Lower lobe of right lung (tissue), 2 donors: ENCODE measurements around the gene AP5Z1. TPM values are rescaled to one million over a fixed set of nuclear protein-coding genes. Genes with fewer than 3 reads are reported as not detected.
A peak's percentile ranks its signal among the peaks of the same experiment; 100 is the strongest.

ENCODE experiments used
- ATAC-seq, 2 donors: fragments of 200-7000 bp; cut with Tn5 transposase; one replicate each; pipeline ENCODE4 v1.9.1; 2020 to 2022; ENCODE audit warnings: mild to moderate bottlenecking in 2 of 2, moderate library complexity in 2 of 2
- DNase-seq: peaks from one replicate; pipeline ENCODE4 v3.0.0-alpha.2; 2020
- H3K27ac ChIP-seq: fragments of 200-600 bp; one replicate; pipeline ENCODE4 v1.8.0; 2022
- H3K27me3 ChIP-seq: fragments of 200-600 bp; one replicate; pipeline ENCODE4 v1.8.0; 2022; ENCODE audit warnings: low read depth
- H3K36me3 ChIP-seq: fragments of 200-600 bp; one replicate; pipeline ENCODE4 v1.8.0; 2022; ENCODE audit warnings: mild to moderate bottlenecking
- H3K4me1 ChIP-seq: fragments of 200-600 bp; one replicate; pipeline ENCODE4 v1.8.0; 2022
- H3K4me3 ChIP-seq: fragments of 200-600 bp; one replicate; pipeline ENCODE4 v1.8.0; 2022; ENCODE audit warnings: mild to moderate bottlenecking
- H3K9me3 ChIP-seq: fragments of 200-600 bp; one replicate; pipeline ENCODE4 v1.8.0; 2022
- intact Hi-C: fragments of 100-400 bp; cut with DNase I; formaldehyde crosslinking; loops from one replicate; pipeline ENCODE4 v1.11.0; 2022
- total RNA-seq: library from RNA; stranded (reverse); fragmentation: NEBNext Ultra II Directional; extraction: Animal tissue kit (Norgen Biotek cat#: 25700); gene quantifications from one replicate; pipeline ENCODE4 v1.2.1, GENCODE V29; 2021
- TF ChIP-seq, protein P1 (sequence below): fragments of 200-600 bp; IDR thresholded peaks from one replicate; pipeline ENCODE4 v1.8.0; 2022; ENCODE audit warnings: antibody characterized with exemption, mild to moderate bottlenecking
- donor health status: DM: no; HTN: yes; CAD: no; lungs with severe emphysema.

The AP5Z1 gene
- total RNA-seq, 1 donor from 2014 or later = 50.4 TPM

- Histone ChIP-seq H3K4me3 (no peak overlapping the region), H3K27ac (peak overlapping the region; percentile 96), H3K4me1 (peaks cover 70% of the 10 kb centered on the region), H3K27me3 (no peaks in the 10 kb centered on the region), H3K9me3 (no peaks in the 10 kb centered on the region), H3K36me3 (peaks cover 28% of the 10 kb centered on the region)
- intact Hi-C loops = no loop called here
- ATAC-seq (no peak), DNase-seq (no peak)
- TF ChIP-seq, protein P1, sequence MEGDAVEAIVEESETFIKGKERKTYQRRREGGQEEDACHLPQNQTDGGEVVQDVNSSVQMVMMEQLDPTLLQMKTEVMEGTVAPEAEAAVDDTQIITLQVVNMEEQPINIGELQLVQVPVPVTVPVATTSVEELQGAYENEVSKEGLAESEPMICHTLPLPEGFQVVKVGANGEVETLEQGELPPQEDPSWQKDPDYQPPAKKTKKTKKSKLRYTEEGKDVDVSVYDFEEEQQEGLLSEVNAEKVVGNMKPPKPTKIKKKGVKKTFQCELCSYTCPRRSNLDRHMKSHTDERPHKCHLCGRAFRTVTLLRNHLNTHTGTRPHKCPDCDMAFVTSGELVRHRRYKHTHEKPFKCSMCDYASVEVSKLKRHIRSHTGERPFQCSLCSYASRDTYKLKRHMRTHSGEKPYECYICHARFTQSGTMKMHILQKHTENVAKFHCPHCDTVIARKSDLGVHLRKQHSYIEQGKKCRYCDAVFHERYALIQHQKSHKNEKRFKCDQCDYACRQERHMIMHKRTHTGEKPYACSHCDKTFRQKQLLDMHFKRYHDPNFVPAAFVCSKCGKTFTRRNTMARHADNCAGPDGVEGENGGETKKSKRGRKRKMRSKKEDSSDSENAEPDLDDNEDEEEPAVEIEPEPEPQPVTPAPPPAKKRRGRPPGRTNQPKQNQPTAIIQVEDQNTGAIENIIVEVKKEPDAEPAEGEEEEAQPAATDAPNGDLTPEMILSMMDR = no peak
These were observed 32.6 kb upstream of the AP5Z1 start for GRCh38 chr7:4742852-4743251.

- Histone ChIP-seq H3K36me3 (peaks cover 40% of the 10 kb centered on the region), H3K27me3 (no peaks in the 10 kb centered on the region), H3K9me3 (no peaks in the 10 kb centered on the region), H3K4me3 (peak overlapping the region; percentile 34), H3K4me1 (peaks cover 68% of the 10 kb centered on the region), H3K27ac (peak overlapping the region; percentile 96)
- TF ChIP-seq, protein P1 = no peak
- intact Hi-C loops = no loop called here
- DNase-seq = peak; percentile 99
- ATAC-seq = peak; percentile 96
These were observed 30.8 kb upstream of the AP5Z1 start for GRCh38 chr7:4744391-4745264.

DNA sequence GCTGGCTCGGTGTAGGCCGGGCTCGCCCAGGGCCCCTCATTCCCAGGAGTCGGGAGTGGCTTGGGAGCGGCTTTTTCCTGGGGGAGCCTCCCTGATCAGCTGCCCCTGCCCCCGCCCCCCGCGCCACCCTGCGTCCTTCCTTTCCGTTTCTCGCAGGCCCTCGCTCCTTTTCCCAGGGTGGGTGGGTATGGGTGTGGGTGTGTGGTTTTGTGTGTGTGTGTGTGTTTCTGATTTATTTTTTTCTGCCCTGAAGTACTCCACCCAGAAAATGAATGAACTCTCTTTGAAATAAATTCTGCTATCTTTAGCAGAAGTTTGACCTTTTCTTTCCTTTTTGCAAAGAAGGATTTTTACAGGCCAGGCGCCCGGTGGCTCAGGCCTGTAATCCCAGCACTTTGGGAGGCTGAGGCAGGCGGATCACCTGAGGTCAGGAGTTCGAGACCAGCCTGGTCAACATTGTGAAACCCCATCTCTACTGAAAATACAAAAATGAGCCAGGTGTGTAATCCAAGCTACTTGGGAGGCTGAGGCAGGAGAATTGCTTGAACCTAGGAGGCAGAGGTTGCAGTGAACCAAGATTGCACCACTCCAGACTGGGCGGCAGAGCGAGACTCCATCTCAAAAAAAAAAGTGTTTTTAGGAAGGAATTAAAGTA lies 30.0 kb upstream of the AP5Z1 start:
- peaks cover 44% of the 10 kb centered on the region for H3K36me3 ChIP-seq
- H3K4me3 ChIP-seq = peak overlapping the region; percentile 34
- ATAC-seq (no peak), DNase-seq (no peak)
- no peaks in the 10 kb centered on the region for H3K9me3 ChIP-seq
- peaks cover 60% of the 10 kb centered on the region for H3K4me1 ChIP-seq
- no peaks in the 10 kb centered on the region for H3K27me3 ChIP-seq
- TF ChIP-seq, protein P1 = no peak
- peak overlapping the region; percentile 96 for H3K27ac ChIP-seq
- intact Hi-C loops = no loop called here

- Histone ChIP-seq H3K27ac (peak overlapping the region; percentile 96), H3K27me3 (no peaks in the 10 kb centered on the region), H3K4me3 (peak overlapping the region; percentile 34), H3K9me3 (no peaks in the 10 kb centered on the region), H3K36me3 (peaks cover 39% of the 10 kb centered on the region), H3K4me1 (peaks cover 60% of the 10 kb centered on the region)
- ATAC-seq = peak in 1 of 2 donors; percentile 50
- TF ChIP-seq, protein P1 = no peak
- intact Hi-C loops = no loop called here
- no peak for DNase-seq
These were observed 29.2 kb upstream of the AP5Z1 start for GRCh38 chr7:4745971-4746919.

DNA sequence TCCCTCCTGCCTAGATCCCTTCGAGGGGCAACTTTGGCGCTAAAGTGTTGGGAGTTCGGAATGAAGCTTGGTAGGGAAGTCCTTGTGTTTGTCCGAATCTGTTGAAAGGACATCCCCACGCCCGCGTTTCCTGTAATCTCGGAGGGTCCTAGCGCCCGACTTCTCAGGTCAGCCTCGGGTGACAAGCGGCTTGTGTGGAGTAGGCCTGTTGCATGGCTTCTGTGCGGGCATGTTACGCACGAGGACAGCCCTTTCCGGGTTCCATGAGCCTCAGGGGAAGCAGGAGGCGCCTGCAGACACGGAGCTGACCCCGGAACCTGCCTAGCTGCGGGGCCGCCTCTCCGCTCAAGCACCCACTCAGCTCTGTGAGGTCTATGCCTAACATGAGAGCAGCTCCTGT lies 28.4 kb upstream of the AP5Z1 start:
- no peak for DNase-seq

More for the DNA sequence above, 28.4 kb upstream of the AP5Z1 start:
- H3K36me3 ChIP-seq = peaks cover 35% of the 10 kb centered on the region
- H3K27ac ChIP-seq = peak overlapping the region; percentile 96
- no peak overlapping the region for H3K4me3 ChIP-seq
- H3K4me1 ChIP-seq = peaks cover 60% of the 10 kb centered on the region
- no peaks in the 10 kb centered on the region for H3K27me3 ChIP-seq
- H3K9me3 ChIP-seq = no peaks in the 10 kb centered on the region
- ATAC-seq = no peak
- TF ChIP-seq, protein P1 = no peak
- intact Hi-C loops = no loop called here
